Measurements from ENCODE around the gene CIB4.

CIB4 gene

DNA sequence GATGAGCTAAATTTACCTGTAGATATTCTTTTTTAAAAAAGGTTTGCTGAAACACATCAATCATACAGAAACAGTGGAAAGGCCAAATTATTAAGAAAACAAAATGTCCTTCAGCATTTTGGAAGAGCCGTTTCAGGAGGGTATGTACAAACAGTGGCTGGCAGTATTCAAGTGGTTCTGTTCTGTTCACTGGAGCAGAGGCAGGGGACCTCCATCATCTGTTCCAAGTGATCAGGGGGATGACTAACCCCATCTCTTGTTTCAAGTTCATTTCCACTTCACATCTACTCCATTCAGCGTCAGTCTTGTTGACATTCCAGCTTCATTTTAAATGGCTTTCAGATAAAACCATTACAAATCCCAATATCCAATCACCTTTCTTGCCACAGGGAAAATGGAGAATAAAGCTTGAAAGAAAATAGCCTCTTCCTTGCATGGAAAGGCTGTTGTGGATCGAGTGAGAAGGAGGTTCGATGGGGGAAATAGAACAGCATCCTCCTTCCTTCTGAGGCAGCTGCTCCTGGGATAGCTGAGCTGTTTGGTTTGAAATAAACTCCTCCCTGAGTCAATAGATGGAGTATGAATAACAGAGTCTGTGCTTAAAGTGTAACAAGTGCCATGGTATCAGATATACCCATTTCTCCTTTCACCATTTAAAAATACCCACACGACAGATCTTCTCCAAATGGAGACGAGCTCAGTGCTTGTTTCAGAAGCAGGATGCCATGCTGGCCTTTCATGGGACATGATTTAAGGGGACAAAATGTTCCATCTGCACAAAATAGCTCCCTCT lies 99.6 kb downstream of the CIB4 start:
- DNase-seq: no peak

DNA sequence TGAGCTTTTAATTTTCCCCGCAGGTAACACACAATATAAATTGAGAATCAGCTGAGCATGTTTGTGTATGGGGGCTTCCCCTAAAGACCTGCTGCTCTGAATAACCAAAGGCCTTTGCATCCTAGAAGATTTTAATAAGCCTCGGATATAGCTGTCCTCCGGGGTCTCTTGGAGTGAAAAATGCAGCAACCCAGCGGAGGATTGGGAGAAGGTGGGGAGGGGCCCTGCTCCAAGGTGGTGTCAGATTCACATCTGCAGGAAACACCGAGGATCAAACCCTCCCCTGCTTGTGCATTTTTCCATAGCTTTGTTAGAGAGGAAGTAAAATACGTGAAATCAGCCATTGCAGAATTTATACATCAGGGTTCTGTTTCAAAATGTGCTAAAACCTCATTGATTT lies 100.2 kb downstream of the CIB4 start:
- no peak for DNase-seq

DNA sequence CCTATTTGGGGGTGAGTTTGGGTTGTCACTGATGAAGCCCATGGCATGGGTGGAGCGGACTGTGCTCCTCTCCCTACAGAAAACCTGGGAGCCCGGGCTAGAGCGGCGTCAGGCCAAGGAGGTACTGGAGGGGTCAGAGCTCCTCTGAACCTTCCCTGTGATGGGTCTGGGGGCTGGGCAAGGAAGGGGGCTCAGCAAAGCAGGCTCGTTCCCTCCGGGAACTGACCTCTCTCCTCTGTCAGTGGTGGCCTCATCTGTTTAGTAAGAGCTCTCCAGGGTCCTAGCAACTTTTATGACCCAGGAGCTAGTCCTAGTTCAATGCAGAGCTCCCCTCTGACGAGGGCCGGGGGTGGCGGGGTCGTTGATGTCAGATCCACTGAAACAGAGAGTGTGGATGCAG lies 100.9 kb downstream of the CIB4 start:
- no peak for DNase-seq

DNA sequence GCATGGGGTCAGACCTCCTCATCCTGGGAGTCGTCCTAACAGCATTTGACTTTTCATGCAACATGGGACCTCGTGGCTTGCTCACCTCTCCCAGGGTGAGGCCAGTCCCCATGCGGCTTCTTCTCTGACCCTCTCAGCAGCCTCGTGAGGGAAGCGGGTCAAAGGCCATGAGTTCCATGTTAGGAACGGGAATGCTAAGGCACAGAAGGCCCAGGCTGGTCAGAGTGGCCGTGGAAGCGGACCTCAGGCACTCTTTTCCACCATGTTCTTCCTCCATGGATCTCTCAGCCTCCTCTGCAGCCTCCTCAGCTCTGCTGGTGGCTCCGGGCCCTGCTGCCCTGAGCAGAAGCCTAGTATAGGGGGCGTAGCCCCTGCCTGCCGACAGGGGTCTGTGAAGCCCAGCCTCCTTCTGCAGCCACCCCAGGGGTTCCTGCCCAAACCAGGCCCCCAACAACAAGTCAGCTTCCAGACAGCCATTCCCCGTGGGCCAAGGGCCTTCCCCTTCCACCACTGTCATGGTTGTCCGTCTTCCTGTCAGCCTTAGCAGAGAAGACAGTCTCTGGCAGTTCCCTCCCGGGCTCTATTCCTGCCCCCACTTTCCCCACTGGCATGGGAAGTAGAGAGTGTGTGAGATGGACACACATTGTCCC lies 103.2 kb downstream of the CIB4 start:
- DNase-seq: no peak

DNA sequence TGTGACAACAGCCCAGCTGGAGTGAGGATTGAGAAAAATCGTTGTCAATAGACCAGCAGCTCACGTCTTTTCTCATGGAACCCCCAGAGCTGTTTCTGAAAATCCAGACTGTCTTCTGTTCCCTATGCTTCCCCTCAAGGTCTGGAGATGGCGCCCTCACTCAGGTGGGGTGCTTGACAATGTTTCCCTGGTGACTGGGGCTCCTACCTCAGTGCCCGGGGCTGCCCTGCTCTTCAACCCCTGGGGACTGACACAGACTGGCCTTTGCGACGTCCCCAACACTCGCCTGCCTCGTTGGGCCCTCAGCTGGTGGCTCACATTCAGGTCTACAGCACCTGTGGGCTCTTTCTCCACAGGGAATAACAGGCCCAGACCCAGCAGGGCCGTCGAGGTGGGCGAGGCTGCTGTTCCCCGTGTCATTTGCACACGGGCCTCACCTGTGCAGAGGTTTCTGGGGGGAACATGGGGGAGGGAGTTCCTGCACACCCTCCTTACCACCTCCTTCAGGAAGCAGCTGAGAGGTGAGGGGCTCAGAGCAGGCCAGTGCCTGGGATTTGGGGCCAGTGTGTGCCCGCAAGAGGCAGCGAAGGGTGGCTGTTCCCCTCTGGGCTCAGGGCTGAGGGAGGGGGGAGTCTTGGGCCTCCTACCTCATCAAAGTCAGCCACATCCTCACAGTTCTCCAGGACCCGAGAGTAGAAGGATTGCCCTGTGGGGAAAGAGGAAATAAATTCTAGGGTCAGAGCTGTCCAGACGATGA lies 103.9 kb downstream of the CIB4 start:
- no peak for DNase-seq

DNA sequence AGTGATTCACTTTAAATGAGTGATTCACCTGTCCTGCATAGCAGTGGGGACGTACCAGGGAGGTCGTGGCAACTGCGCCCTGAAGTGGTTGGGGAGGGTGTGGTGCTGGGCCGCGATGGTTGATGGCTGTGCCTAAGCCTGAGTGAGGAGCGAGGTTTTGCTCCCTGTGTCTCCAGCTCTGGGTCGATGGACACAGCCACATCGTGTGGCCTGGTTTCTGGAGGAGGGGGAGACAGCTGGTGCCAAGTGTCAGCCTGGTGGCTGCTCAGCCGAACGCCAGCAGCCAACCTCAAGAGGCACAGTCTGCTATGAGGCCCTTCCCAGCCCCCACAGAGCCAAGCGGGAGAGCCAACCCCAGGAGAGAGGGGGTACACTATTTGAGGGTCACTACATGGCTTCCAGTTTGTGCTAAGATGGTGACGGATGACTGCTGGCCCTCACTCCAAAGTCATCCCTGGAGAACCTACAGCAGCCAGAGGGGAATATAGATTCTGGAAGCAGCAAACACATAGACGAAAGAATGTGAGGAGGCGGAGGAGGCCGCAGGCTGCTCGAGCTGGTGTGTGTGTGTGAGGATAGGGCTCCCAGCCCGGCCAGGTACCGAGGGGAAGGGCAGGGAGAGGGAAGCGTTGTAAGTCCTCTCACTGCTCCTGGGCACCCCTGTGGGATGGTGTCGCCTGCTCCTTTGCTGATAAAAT lies 104.6 kb downstream of the CIB4 start:
- DNase-seq: no peak

DNA sequence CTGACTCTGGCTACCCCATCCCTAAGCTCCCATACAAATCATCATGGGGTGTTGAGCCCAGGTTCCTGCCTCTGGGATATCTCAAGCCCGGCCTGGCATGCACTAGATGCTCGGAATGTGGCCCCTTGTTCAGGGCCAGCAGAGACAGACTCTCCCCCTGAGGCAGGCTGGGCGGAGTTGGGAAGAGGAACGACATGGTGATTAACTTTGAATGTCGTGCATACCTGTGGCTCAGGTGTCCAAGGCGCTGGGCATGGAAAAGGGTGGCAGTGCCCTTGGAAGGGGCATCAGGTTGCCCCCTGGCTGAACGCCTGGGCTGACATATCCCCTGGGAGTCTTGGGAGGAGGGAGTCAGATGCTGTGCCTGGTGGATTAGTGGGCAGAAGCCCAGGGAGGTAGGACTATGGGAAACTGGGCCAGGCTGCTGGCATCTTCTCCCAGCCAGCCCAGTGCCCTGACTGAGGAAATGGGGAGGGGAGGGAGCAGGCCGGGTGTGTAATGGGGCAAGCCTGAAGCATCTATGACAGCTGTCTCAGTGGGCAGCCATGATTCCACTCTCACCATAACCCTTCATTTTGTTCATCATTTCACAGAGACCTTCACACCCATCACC lies 105.4 kb downstream of the CIB4 start:
- no peak for DNase-seq

DNA sequence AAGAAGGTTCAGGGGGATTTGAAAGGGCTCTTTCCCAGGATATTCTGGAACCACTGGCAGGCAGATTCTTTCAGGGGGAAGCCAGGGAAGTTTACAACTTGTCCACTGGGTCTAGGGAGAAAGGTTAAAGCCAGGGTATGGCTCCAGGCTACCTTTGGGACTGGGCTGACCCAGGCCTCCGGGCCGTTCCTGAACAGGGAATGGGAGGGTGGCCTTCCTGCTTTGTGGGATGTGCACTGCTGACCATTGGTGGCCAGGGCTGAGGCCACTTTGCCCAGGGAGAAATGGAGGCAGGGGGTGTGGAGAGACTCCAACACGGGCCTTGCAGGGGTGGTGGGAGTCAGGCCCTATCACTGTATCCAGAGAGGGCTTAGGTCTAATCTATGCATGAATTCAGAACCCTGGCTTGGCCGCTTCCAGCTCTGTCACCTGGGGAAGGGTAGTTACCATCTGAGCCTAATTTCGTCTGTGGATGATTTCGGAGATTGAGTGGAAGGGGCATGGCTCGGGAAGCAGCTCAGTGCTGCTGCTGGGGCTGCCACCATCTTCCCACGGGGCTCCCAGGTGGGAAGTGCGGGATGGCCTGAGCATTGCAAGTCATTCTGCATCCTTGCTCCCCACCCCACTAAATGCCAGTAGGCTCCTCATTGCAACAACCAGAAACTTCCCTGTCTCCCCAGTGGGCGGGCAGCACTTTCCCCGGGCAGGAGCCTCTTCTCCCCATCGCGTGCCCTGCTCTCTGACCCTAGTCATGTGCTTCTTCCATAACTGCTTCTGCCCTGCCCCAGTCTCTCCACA lies 106.1 kb downstream of the CIB4 start:
- DNase-seq: no peak

DNA sequence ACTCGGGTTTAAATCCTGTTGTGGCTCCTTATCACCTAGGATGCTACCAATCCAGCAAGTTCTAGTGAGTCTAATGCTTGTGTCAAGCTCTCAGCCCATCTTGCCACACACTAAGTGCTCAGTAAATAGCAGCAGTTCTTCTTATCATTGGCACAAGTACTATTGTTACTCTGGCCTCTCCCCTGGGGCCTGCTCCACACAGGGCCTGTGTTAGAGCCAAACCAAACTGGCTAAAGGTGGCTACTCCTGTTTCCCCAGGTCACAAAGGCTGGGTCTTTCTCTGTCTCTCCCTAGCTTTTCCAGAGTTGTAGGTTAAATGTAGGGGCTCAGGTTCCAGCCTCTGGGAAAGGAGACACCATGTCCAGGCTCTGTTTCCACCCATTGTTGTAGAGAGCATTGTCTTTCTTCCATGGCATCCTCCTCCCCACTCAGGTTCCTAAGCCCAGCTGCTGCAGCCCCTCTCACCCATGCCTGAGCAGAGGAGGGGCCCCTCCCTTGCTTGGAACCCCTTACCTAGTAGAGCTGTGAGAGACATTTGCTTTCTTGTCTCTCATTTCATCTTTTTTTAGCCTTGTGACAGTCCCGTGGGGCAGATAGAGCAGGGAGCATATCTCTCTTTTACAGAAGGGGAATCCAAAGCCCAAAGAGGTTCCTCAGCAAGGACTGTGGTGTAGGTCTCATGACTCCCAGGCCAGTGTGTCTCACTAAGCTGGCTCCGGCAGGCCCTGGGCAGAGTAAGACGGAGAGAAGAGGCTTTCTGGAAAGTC lies 106.9 kb downstream of the CIB4 start:
- no peak for DNase-seq

DNA sequence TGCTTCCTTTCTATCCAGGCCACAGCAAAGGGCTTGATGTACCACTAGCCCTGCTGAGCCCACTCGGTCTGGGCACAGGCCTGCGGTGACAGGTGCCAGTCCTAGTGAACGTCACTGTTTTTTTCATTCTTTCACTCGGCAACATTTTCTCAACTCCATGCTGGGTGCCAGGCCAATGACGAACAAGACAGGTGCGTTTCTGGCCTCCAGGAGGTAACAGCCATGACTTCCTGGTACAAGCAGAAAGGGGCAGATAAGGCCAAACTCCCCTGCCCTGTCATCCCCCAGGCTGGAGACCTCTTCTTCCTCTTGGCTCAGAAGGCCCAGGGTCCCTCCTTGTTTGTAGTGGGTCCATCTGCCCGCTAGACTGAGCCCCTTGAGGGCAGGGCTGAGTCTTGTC lies 107.5 kb downstream of the CIB4 start:
- no peak for DNase-seq

DNA sequence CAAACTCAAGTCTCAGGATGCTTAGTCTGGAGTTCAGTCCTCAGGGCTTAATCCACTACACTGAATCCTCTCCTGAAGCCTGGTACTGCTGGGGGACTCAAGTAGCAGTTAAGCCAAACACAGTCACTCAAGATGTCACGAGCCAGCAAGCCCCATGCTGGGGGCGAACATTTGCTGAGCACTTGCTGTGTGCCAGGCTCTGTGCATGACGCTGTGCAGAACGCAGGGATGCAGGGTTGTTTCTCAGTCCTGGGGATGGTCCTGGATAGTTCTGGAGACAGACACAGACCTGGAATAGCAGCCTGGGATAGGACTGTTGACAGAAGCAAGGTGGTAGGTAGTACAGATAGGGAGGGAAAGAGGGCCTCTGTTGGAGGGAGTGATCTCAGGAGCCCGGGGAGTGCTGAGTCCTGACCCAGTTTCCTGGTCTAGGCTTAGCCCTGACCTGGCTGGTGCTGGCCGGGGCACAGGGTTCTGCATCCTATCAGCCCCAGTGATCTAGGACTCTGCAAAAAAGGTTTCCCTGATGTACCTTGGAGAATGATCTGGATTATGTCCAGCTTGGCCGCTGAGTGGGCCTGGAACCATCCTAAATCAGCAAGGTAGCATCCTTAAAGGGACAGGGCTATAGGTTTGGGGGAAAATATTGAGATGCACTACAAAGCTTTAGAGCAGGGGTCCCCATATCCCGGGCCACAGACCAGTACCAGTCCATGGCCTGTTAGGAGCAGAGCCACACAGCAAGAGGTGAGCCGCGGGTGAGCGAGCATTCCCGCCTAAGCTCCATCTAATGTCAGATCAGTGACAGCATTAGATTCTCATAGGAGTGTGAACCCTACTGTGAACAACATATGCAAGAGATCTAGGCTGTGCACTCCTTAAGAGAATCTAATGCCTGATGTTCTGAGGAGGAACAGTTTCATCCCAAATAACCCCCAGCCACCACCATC lies 108.6 kb downstream of the CIB4 start:
- no peak for DNase-seq

Data from fibroblast of skin of scalp (primary cell).